GM23248 (cell line): ENCODE measurements around the gene ZNF831. TPM values are rescaled to one million over a fixed set of nuclear protein-coding genes. Genes with fewer than 3 reads are reported as not detected.

Experiments used
- DNase-seq: peaks from one replicate; pipeline ENCODE4 v3.0.0-alpha.2; 2015
- H2AFZ ChIP-seq: fragments of 200-600 bp; sonication (generic); 2 replicates; pipeline ENCODE4 v1.6.1; 2016; ENCODE audit warnings: antibody characterized with exemption
- H3F3A ChIP-seq: fragments of 200-600 bp; sonication (generic); 2 replicates; pipeline ENCODE4 v1.6.1; 2016; ENCODE audit warnings: mild to moderate bottlenecking, antibody characterized with exemption, mixed run types; ENCODE audit not compliant: insufficient read depth
- H3K27ac ChIP-seq: fragments of 200-600 bp; sonication (generic); 2 replicates; pipeline ENCODE4 v1.5.1; 2016; ENCODE audit warnings: mild to moderate bottlenecking
- H3K27me3 ChIP-seq: fragments of 200-600 bp; sonication (generic); replicated peaks from 2 replicates; pipeline ENCODE4 v1.6.1; 2016; ENCODE audit warnings: mild to moderate bottlenecking; ENCODE audit not compliant: insufficient read depth
- H3K36me3 ChIP-seq: fragments of 200-600 bp; sonication (generic); 2 replicates; pipeline ENCODE4 v1.6.1; 2016; ENCODE audit warnings: low read depth, mild to moderate bottlenecking
- H3K4me1 ChIP-seq: fragments of 200-600 bp; sonication (generic); 2 replicates; pipeline ENCODE4 v1.6.1; 2016; ENCODE audit warnings: mild to moderate bottlenecking; ENCODE audit not compliant: insufficient read depth
- H3K4me2 ChIP-seq: fragments of 200-600 bp; sonication (generic); one replicate; pipeline ENCODE4 v1.6.1; 2016; ENCODE audit warnings: mild to moderate bottlenecking; ENCODE audit not compliant: unreplicated experiment
- H3K4me3 ChIP-seq: fragments of 200-600 bp; sonication (generic); 2 replicates; pipeline ENCODE4 v1.5.1; 2016; ENCODE audit warnings: mild to moderate bottlenecking
- H3K79me2 ChIP-seq: fragments of 200-600 bp; sonication (generic); 2 replicates; pipeline ENCODE4 v1.6.1; 2016; ENCODE audit warnings: mild to moderate bottlenecking; ENCODE audit not compliant: insufficient read depth
- H3K9ac ChIP-seq: fragments of 200-600 bp; sonication (generic); 2 replicates; pipeline ENCODE4 v1.6.1; 2016; ENCODE audit warnings: mild to moderate bottlenecking
- H3K9me2 ChIP-seq: fragments of 200-600 bp; sonication (generic); 2 replicates; pipeline ENCODE4 v1.6.1; 2016; ENCODE audit warnings: mixed run types, mild to moderate bottlenecking, moderate library complexity; ENCODE audit not compliant: insufficient read depth
- H3K9me3 ChIP-seq: fragments of 200-600 bp; sonication (generic); one replicate; pipeline ENCODE4 v1.6.1; 2017; ENCODE audit warnings: low read depth
- H4K20me1 ChIP-seq: fragments of 200-600 bp; sonication (generic); 2 replicates; pipeline ENCODE4 v1.6.0; 2016; ENCODE audit not compliant: insufficient read depth
- EZH2 ChIP-seq: fragments of 200-600 bp; sonication (generic); IDR thresholded peaks from 2 replicates; pipeline ENCODE4 v1.6.1; 2018; ENCODE audit warnings: antibody characterized with exemption, mild to moderate bottlenecking; ENCODE audit not compliant: insufficient read depth, poor library complexity, severe bottlenecking
- EZH2phosphoT487 ChIP-seq: fragments of 200-600 bp; sonication (generic); IDR thresholded peaks from 2 replicates; pipeline ENCODE4 v1.6.1; 2018; ENCODE audit warnings: antibody characterized with exemption, moderate library complexity, mild to moderate bottlenecking, low read depth; ENCODE audit not compliant: insufficient read depth
- WGBS, 2 experiments: methylation state at CpG; one replicate each; pipeline ENCODE4 v1.1.6; 2015 to 2017; ENCODE audit warnings: low lambda C conversion rate in 2 of 2, low coverage in 1 of 2; ENCODE audit errors: missing lambda C conversion rate in 2 of 2; 5-methylcytosine and 5-hydroxymethylcytosine counted together
- in situ Hi-C: fragments of 300-500 bp; cut with MboI; formaldehyde crosslinking; loops from 2 replicates; pipeline ENCODE4 v1.15.0; 2020
- polyA plus RNA-seq: library from polyadenylated mRNA; unstranded; fragments of >200 nt; fragmentation: Nextera tagmentation; extraction: Ambion mirVana; gene quantifications from 2 replicates; pipeline ENCODE4 v1.2.1, GENCODE V29; 2016
- total RNA-seq: library from RNA; depleted of rRNA; stranded (reverse); fragments of >200 nt; shearing (Covaris generic); gene quantifications from 2 replicates; pipeline ENCODE4 v1.2.3, GENCODE V29; 2014

Gene ZNF831
- total and polyA plus RNA-seq, 2 experiments from 2014 or later, result not detected

GRCh38 chr20:59123678-59124255 is 39.9 kb upstream of the ZNF831 start:
- H3K4me2 ChIP-seq, result no peak overlapping the region
- H3K27me3 ChIP-seq, result no peaks in the 10 kb centered on the region; the same call in 1 of the 2 replicates
- no peaks in the 10 kb centered on the region for H3K9me3 ChIP-seq
- no peaks in the 10 kb centered on the region for H3K36me3 ChIP-seq
- H4K20me1 ChIP-seq, result no peaks in the 10 kb centered on the region
- H3K4me3 ChIP-seq, result no peak overlapping the region
- H3K9me2 ChIP-seq, result no peaks in the 10 kb centered on the region
- no peaks in the 10 kb centered on the region for H3K79me2 ChIP-seq
- H2AFZ ChIP-seq, result no peak overlapping the region
- DNase-seq, result no peak
- no peak overlapping the region for H3K27ac ChIP-seq
- H3K4me1 ChIP-seq, result no peaks in the 10 kb centered on the region
- in situ Hi-C loops, result no loop called here
- no peak overlapping the region for H3K9ac ChIP-seq
- TF ChIP-seq EZH2phosphoT487 (no peak), EZH2 (no peak)
- WGBS, 2 experiments, result 22 to 32% methylated on average over 10 of the region's 10 CpGs
- no peaks in the 10 kb centered on the region for H3F3A ChIP-seq

DNA sequence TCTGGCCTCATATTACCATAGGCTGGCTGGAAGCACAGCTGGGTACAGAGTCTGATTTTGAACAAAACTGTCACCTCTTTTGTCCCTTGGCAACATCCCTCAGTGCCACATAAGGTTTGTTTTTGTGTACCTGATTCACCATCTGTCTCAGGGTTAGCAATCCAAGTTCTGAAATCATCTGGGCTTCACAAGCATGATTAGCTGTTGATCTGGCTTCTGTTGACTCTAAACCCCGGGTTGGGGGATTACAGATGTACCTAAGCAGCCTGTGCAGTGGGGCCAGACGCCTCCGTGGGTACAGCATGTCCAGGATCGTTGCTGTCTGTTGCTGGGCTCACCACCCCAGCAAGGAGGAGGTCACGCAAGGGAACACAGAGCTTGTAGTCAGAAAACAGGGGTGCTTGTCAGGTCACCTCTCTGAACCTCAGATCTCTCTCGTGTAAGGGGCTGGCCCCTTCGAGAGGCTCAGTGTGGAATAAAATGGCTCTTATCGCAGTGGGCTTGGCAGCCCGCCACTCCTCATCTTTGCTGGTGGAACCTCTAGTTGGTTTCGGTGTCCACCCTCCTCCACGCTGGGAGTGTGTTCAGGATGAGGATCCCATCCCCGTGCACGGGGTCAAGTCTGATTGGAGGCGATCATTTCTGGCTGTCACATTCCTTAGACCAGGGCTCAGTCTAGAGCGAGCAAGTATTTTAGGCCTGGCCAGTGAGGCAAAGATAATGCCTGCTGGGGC is 39.2 kb upstream of the ZNF831 start:
- WGBS, 2 experiments, result 44 to 45% methylated on average over 15 of the region's 15 CpGs
- H3K4me3 ChIP-seq, result no peak overlapping the region
- no peak for DNase-seq
- no peak overlapping the region for H3K9ac ChIP-seq
- no peaks in the 10 kb centered on the region for H3K9me2 ChIP-seq
- in situ Hi-C loops, result no loop called here
- no peaks in the 10 kb centered on the region for H3K4me1 ChIP-seq
- H3K9me3 ChIP-seq, result no peaks in the 10 kb centered on the region
- H3F3A ChIP-seq, result no peaks in the 10 kb centered on the region
- H4K20me1 ChIP-seq, result no peaks in the 10 kb centered on the region
- no peak overlapping the region for H3K4me2 ChIP-seq
- H2AFZ ChIP-seq, result no peak overlapping the region
- no peak overlapping the region for H3K27ac ChIP-seq
- H3K36me3 ChIP-seq, result no peaks in the 10 kb centered on the region
- TF ChIP-seq EZH2 (no peak), EZH2phosphoT487 (no peak)
- H3K79me2 ChIP-seq, result no peaks in the 10 kb centered on the region
- no peaks in the 10 kb centered on the region for H3K27me3 ChIP-seq

DNA sequence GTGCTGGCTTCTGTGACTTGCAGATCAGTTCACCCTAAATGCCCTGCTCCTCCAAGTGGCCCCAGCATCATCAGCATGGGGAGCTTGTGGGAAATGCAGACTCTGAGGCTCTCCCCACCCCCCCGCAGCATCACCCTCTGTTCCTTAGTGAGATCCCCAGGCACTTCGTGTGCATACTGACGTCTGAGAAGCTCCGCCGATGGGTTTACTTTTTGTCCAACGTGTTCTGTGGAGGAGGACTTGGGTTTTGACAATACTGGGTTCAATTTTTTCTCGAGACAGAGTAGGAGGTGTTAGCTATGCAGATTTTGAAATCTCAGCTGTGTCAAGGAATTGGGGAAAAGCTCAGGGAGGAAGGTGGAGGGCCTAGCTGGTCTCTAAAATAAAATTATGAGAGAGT is 38.3 kb upstream of the ZNF831 start:
- no peaks in the 10 kb centered on the region for H3K9me3 ChIP-seq
- TF ChIP-seq EZH2 (no peak), EZH2phosphoT487 (no peak)
- H3K4me3 ChIP-seq, result no peak overlapping the region
- H4K20me1 ChIP-seq, result no peaks in the 10 kb centered on the region
- no peaks in the 10 kb centered on the region for H3K27me3 ChIP-seq
- H3K9me2 ChIP-seq, result no peaks in the 10 kb centered on the region
- H3K79me2 ChIP-seq, result no peaks in the 10 kb centered on the region
- H3F3A ChIP-seq, result no peaks in the 10 kb centered on the region
- no peak overlapping the region for H2AFZ ChIP-seq
- in situ Hi-C loops, result no loop called here
- H3K36me3 ChIP-seq, result no peaks in the 10 kb centered on the region
- H3K9ac ChIP-seq, result no peak overlapping the region
- H3K27ac ChIP-seq, result no peak overlapping the region
- 38 to 47% methylated on average over 7 of the region's 7 CpGs for WGBS, 2 experiments
- H3K4me2 ChIP-seq, result no peak overlapping the region
- H3K4me1 ChIP-seq, result no peaks in the 10 kb centered on the region
- no peak for DNase-seq

- H3K27ac ChIP-seq, result no peak overlapping the region
- 19 to 20% methylated on average over 7 of the region's 7 CpGs for WGBS, 2 experiments
- H3K36me3 ChIP-seq, result no peaks in the 10 kb centered on the region
- no peak overlapping the region for H3K4me2 ChIP-seq
- H3K27me3 ChIP-seq, result no peaks in the 10 kb centered on the region
- no peaks in the 10 kb centered on the region for H3F3A ChIP-seq
- TF ChIP-seq EZH2phosphoT487, result no peak
- TF ChIP-seq EZH2, result no peak
- H3K9me2 ChIP-seq, result no peaks in the 10 kb centered on the region
- H3K9ac ChIP-seq, result no peak overlapping the region
- H3K4me3 ChIP-seq, result no peak overlapping the region
- DNase-seq, result no peak
- in situ Hi-C loops, result no loop called here
- H3K79me2 ChIP-seq, result no peaks in the 10 kb centered on the region
- H4K20me1 ChIP-seq, result no peaks in the 10 kb centered on the region
- H3K4me1 ChIP-seq, result no peaks in the 10 kb centered on the region
- H3K9me3 ChIP-seq, result no peaks in the 10 kb centered on the region
- H2AFZ ChIP-seq, result no peak overlapping the region
Observed at GRCh38 chr20:59125836-59126235, 37.8 kb upstream of the ZNF831 start.
